DND-41 (cell line): Measurements from ENCODE around the gene MOV10L1.

Experiments used
- ATAC-seq: fragments of 200-7000 bp; cut with Tn5 transposase; 3 replicates; pipeline ENCODE4 v1.9.1; 2021; ENCODE audit warnings: low read depth; ENCODE audit not compliant: insufficient read depth
- DNase-seq: peaks from one replicate; pipeline ENCODE4 v3.0.0-alpha.2; 2020
- H2AFZ ChIP-seq: 2 replicates; pipeline ENCODE4 v1.6.0; 2012; ENCODE audit warnings: low read depth, low read length
- H3K27ac ChIP-seq: 2 replicates; pipeline ENCODE4 v1.5.1; 2012; ENCODE audit warnings: low read length, inconsistent platforms
- H3K27me3 ChIP-seq: fragments of 200-600 bp; sonication (generic); 2 replicates; pipeline ENCODE4 v1.6.0; 2012; ENCODE audit warnings: low read length, mild to moderate bottlenecking, inconsistent platforms; ENCODE audit not compliant: insufficient read depth, poor library complexity
- H3K36me3 ChIP-seq: 2 replicates; pipeline ENCODE4 v1.5.1; 2012; ENCODE audit warnings: low read length, inconsistent platforms; ENCODE audit not compliant: insufficient read depth
- H3K4me1 ChIP-seq: 2 replicates; pipeline ENCODE4 v1.5.1; 2012; ENCODE audit warnings: mild to moderate bottlenecking, low read length; ENCODE audit not compliant: insufficient read depth
- H3K4me2 ChIP-seq: 2 replicates; pipeline ENCODE4 v1.6.0; 2012; ENCODE audit warnings: mild to moderate bottlenecking, moderate library complexity, low read length, inconsistent platforms; ENCODE audit not compliant: insufficient read depth
- H3K4me3 ChIP-seq, 2 experiments: fragments of 200-600 bp in 1 of 2; shearing (Covaris generic) in 1 of 2; 2 replicates each; pipeline ENCODE4 v1.5.1; 2012 to 2016; ENCODE audit warnings: inconsistent platforms in 2 of 2, low read length in 2 of 2, mild to moderate bottlenecking in 2 of 2, low read depth in 1 of 2, moderate library complexity in 1 of 2
- H3K79me2 ChIP-seq: 2 replicates; pipeline ENCODE4 v1.6.0; 2012; ENCODE audit warnings: low read length, inconsistent platforms; ENCODE audit not compliant: insufficient read depth
- H3K9ac ChIP-seq: 2 replicates; pipeline ENCODE4 v1.6.0; 2012; ENCODE audit warnings: low read depth, mild to moderate bottlenecking, inconsistent platforms, low read length, moderate library complexity
- H3K9me3 ChIP-seq: 2 replicates; pipeline ENCODE4 v1.5.1; 2012; ENCODE audit warnings: low read length, moderate library complexity, mild to moderate bottlenecking, inconsistent platforms; ENCODE audit not compliant: insufficient read depth, severe bottlenecking
- H4K20me1 ChIP-seq: 2 replicates; pipeline ENCODE4 v1.6.0; 2012; ENCODE audit warnings: low read length; ENCODE audit not compliant: insufficient read depth
- CTCF ChIP-seq: IDR thresholded peaks from 2 replicates; pipeline ENCODE4 v1.5.1; 2012; ENCODE audit warnings: borderline replicate concordance, low read length, moderate library complexity, mild to moderate bottlenecking; ENCODE audit not compliant: poor library complexity, severe bottlenecking; ENCODE audit errors: extremely low read depth
- EZH2 ChIP-seq: IDR thresholded peaks from 3 replicates; pipeline ENCODE4 v1.6.1; 2012; ENCODE audit warnings: borderline replicate concordance, low read depth, mild to moderate bottlenecking, moderate library complexity, low read length, inconsistent platforms; ENCODE audit not compliant: severe bottlenecking

The MOV10L1 gene

GRCh38 chr22:50194037-50194805, 104.4 kb downstream of the MOV10L1 start:
- ATAC-seq: no peak
- Histone ChIP-seq H4K20me1 (peaks cover 74% of the 10 kb centered on the region), H3K9me3 (no peaks in the 10 kb centered on the region), H3K36me3 (peaks cover 70% of the 10 kb centered on the region), H3K4me3 (no peak overlapping the region), H3K27me3 (no peaks in the 10 kb centered on the region), H3K4me1 (peaks cover 39% of the 10 kb centered on the region), H3K79me2 (peaks cover 48% of the 10 kb centered on the region), H3K27ac (no peak overlapping the region), H3K4me2 (no peak overlapping the region), H2AFZ (no peak overlapping the region), H3K9ac (no peak overlapping the region)
- no peak for DNase-seq
- TF ChIP-seq CTCF (no peak), EZH2 (no peak)

GRCh38 chr22:50196256-50196655, 106.5 kb downstream of the MOV10L1 start:
- Histone ChIP-seq H3K4me1 (peaks cover 31% of the 10 kb centered on the region), H3K27ac (no peak overlapping the region), H3K27me3 (no peaks in the 10 kb centered on the region), H2AFZ (no peak overlapping the region), H3K36me3 (peaks cover 68% of the 10 kb centered on the region), H3K4me2 (no peak overlapping the region), H3K9me3 (no peaks in the 10 kb centered on the region), H3K4me3 (no peak overlapping the region), H4K20me1 (peaks cover 60% of the 10 kb centered on the region), H3K79me2 (peaks cover 40% of the 10 kb centered on the region), H3K9ac (no peak overlapping the region)
- DNase-seq (no peak), ATAC-seq (no peak)
- TF ChIP-seq EZH2: no peak
- no peak for TF ChIP-seq CTCF

- TF ChIP-seq CTCF (no peak), EZH2 (no peak)
- H3K79me2 ChIP-seq: peaks cover 45% of the 10 kb centered on the region
- H4K20me1 ChIP-seq: peaks cover 61% of the 10 kb centered on the region
- H3K4me2 ChIP-seq: no peak overlapping the region
- H3K9me3 ChIP-seq: no peaks in the 10 kb centered on the region
- no peaks in the 10 kb centered on the region for H3K27me3 ChIP-seq
- peaks cover 28% of the 10 kb centered on the region for H3K4me1 ChIP-seq
- H3K36me3 ChIP-seq: peaks cover 64% of the 10 kb centered on the region
- no peak overlapping the region for H2AFZ ChIP-seq
- H3K4me3 ChIP-seq: no peak overlapping the region
- DNase-seq (no peak), ATAC-seq (no peak)
- H3K9ac ChIP-seq: no peak overlapping the region
- H3K27ac ChIP-seq: no peak overlapping the region
Observed at GRCh38 chr22:50197000-50197800, 107.4 kb downstream of the MOV10L1 start.
